Heart left ventricle (tissue), 13 donors: Measurements from ENCODE around the gene SEMA4G.

Experiments used
- POLR2A ChIP-seq, 2 donors: fragments of 450-650 bp; IDR thresholded peaks; one replicate each; pipeline ENCODE4 v1.6.1; 2017; ENCODE audit warnings: antibody characterized with exemption in 2 of 2, mild to moderate bottlenecking in 2 of 2, moderate library complexity in 2 of 2
- TF ChIP-seq, protein P1 (sequence below), 12 donors: fragments of 200-600 bp; sonication (generic) in 4 of 12; IDR thresholded peaks; one replicate each; pipeline versions ENCODE4 v1.5.0 to v1.8.0; 2018 to 2022; ENCODE audit warnings: antibody characterized with exemption in 12 of 12, mild to moderate bottlenecking in 5 of 12
- donor health status: ischemic (EF 13 %, LVEDD 7.1; RV severe dilation, severe dysfunction).
- donor health status: DM: no; HTN: yes; CAD: no.
- donor health status: DM: no; HTN: no; CAD: no.
- donor health status: ischemic (EF 25% LVEDD 6.9; RV normal size, moderate dysfunction).
- donor health status: ischemic (EF 25% LVEDD 5.7; RV mildly dilated, moderate dysfunction).
- donor health status: ischemic (EF 35%, LVEDD 5.7; RV mildly dilated, moderate dysfunction).
- donor health status: nonischemic (EF 11% LVEDD 7.7; RV severe dilation, severe dysfunction).
- donor health status: DM: yes; HTN: yes; CAD: no.
- donor health status: PGD.
- donor health status: ischemic (EF 29% LVEDD 5.4; RV normal size, mild dysfunction).
- donor health status: nonischemic (EF 23%, LVEDD 6.1; RV moderate dilation, normal function).

DNA sequence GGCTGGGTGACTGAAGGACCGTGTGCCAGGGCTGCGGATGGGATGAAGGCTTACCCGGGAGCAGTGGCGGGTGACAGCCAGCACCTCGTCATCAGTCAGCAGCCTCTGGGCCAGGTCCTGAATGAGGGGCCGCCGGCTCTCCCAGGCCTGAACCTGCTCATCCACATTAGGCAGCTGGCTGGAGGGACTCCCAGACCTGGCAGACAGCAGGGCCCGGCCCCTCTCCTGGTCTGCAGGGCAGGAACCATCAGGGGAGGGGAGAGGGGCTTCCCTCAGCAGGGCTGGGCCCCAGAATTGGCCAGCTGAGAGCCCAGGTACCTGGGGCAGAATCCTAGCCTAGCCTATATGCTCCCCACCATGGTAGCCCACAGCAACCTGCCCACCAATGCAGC lies 46.3 kb downstream of the SEMA4G start:
- TF ChIP-seq, protein P1, sequence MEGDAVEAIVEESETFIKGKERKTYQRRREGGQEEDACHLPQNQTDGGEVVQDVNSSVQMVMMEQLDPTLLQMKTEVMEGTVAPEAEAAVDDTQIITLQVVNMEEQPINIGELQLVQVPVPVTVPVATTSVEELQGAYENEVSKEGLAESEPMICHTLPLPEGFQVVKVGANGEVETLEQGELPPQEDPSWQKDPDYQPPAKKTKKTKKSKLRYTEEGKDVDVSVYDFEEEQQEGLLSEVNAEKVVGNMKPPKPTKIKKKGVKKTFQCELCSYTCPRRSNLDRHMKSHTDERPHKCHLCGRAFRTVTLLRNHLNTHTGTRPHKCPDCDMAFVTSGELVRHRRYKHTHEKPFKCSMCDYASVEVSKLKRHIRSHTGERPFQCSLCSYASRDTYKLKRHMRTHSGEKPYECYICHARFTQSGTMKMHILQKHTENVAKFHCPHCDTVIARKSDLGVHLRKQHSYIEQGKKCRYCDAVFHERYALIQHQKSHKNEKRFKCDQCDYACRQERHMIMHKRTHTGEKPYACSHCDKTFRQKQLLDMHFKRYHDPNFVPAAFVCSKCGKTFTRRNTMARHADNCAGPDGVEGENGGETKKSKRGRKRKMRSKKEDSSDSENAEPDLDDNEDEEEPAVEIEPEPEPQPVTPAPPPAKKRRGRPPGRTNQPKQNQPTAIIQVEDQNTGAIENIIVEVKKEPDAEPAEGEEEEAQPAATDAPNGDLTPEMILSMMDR (IDR thresholded peaks at IDR 0.05): no peak
- no peak for TF ChIP-seq POLR2A (IDR thresholded peaks at IDR 0.05)
